Activated effector memory CD4-positive, alpha-beta T cell treated with Interleukin-2 at 50 U/mL for 16 hours (primary cell): ENCODE measurements around the gene ETNPPL.

Experiments
- DNase-seq: peaks from one replicate; pipeline ENCODE4 v3.0.0-alpha.2; 2020

The ETNPPL gene

GRCh38 chr4:108762559-108763225 is at the start of gene ETNPPL:
ETNPPL (minus strand) TSS chr4:108763053; CDS start chr4:108762898, 155 bp downstream.
- DNase-seq = no peak

- DNase-seq = no peak
Observed at GRCh38 chr4:108811486-108811885, 48.6 kb upstream of the ETNPPL start.

GRCh38 chr4:108810087-108810486 is 47.2 kb upstream of the ETNPPL start:
- no peak for DNase-seq

DNA sequence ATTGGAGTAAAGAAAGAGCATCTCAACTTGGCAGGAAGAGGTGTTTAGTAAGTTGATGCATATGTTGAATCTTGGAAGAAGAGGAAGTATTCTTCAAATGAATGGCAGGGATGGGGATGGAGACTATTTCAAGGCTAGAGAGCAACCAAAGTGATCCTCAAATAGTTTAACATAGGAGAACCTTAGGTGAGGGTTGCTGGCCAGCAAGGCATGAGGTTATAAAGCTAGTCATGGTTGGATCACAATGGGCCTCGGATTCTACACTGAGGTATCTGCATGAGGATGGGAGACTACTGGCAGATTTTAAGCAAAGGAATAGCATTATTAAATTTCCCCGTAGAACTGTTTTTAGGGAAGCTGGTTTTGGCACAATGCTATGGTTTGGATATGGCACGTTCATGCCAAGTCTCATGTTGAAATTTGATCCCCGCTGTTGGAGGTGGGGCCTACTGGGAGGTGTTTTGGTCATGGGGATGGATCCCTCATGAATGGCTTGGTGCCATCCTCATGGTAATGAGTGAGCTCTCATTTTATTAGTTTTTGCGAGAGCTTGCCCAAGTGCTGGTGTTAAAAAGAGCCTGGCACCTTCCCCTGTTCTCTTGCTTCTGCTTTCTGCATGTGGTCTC is 41.9 kb upstream of the ETNPPL start:
- DNase-seq = no peak

DNA sequence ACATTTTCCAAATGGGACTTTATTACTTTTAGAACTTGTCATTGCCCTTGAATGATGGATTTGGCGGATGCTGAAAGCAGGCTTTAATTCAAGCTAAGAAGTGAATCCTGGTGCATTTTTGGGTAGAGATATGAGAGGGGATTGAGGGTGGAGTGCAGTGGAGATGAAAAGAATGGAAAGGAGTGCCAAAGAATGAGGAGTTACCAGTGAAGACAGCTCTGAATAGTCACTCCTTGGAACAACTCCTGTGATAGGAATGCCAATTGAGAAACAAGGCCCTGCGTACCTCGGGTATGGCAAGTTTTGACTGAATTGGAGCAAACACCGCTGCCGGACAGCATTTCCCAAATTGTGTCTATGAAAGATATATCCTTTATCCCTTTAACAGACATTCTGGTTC is 36.5 kb upstream of the ETNPPL start:
- DNase-seq = no peak

DNA sequence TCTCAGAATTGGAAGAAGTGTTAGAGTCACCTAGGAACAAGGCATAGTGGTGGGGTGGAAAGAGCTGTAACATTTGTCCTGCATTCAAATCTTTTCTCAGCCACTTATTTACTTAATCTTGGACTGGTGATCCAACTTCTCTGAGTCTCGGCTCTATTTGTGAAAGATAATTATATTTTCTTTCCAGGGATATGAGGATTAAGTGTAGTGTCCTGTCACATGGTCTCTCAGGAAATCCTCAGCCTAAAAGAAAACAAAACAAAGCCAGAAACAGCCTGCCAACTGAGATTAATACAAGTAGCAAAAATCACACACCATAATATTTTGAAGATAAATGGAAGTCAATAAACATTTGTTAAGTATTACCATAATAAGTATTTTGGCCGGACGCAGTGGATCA is 33.3 kb upstream of the ETNPPL start:
- DNase-seq = no peak

- no peak for DNase-seq
Observed at GRCh38 chr4:108795733-108796132, 32.9 kb upstream of the ETNPPL start.

DNA sequence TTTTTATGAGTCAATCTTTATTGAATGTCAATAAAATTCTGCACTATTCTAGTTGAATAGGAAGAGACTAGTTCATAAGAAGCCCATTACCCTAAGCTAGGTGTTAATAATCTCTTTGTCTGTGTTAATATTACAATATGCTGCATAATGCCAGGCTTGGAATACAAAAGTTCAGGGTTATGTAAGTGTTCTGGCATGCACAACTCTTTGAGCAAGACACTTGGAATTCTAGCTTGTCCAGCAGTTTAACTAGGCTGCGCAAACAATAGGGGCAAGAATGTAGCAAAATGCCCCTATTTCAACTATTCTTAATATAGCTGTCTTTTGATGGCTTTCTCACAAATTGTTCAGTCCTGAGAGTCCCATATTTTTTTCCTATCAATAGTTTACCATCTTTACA is 31.3 kb upstream of the ETNPPL start:
- no peak for DNase-seq

GRCh38 chr4:108793415-108793814 is 30.6 kb upstream of the ETNPPL start:
- DNase-seq = no peak

GRCh38 chr4:108788731-108789130 is 25.9 kb upstream of the ETNPPL start:
- DNase-seq = no peak

DNA sequence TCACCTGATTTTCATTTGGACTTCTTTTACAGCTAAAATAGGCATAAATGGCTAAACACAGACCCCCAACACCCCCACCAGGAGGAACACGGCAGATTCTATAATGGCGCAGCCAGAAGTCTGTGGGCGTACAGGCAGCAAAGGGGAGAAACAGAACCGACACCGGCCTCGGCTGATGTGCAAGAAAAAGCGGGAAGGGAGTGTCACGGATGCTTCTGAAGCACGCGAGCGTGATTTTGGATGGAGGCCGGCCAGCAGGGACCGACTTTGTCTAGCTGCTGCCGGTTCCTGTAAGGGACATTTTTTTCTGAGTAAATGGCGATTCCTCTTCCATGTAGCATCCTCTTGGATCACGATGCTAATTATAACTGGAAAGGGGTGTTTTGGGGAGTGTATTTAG is 24.9 kb upstream of the ETNPPL start:
- no peak for DNase-seq

GRCh38 chr4:108787106-108787505 is 24.3 kb upstream of the ETNPPL start:
- no peak for DNase-seq

DNA sequence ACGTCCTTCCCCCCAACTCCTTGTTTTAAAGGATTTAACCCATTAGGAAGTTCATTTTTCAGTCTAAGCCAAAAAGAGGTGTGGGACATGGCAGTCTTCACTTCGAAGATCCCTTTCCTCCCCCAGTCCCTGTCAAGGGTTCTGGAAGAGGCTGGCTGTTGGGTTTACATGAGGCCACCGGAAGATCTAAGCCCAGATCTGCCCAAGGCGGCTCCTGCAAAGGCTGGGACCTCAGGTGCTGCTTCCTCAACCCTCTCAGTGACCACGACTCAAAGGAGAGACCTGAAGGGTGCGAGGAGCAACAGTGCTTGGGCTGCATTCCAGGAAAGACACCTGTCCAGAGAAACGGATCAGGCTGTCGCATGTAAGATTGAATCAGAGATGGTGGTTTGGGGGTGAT is 23.5 kb upstream of the ETNPPL start:
- DNase-seq = no peak

GRCh38 chr4:108783665-108784463 is 21.0 kb upstream of the ETNPPL start:
- DNase-seq = no peak

GRCh38 chr4:108779958-108780357 is 17.1 kb upstream of the ETNPPL start:
- no peak for DNase-seq

GRCh38 chr4:108777388-108777787 is 14.5 kb upstream of the ETNPPL start:
- DNase-seq = no peak

DNA sequence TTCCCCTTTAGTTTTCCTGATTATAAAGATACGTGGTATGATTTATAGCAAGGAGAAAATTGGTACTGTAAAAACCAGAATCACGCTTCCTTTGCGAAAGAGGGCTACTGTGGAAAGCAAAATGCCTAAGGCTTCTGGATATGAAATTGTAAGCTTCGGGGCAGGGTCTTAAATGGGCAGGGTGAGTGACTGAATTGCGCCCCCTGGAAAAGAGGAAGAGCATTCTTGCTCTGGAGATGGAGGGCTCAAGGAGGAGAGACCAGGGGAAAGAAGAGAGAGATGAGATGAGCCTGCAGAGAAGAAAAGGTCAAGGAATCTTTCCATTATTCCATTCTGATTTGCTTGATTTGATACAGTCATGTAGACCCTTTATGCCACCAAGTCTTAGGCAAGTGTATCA is 13.1 kb upstream of the ETNPPL start:
- no peak for DNase-seq

GRCh38 chr4:108774809-108775530 is 12.1 kb upstream of the ETNPPL start:
- no peak for DNase-seq

DNA sequence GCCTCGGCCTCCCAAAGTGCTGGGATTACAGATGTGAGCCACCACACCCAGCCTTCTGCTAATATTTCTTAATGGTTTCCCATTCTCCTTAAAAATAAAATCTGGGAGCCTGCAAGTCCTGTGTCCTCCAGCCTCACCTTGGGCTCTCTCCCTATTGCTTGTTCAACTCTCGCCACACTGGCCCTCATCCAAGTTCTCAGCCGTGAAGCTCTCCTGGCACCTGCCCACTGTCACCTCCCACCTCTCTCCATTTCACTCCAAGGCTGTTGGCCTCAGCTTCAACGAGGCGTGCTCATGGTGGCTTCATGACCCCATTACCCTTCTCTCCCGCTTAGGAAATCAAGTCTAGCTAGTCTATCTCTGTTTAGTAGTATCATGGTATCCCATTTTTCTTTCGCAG is 9.5 kb upstream of the ETNPPL start:
- no peak for DNase-seq

- DNase-seq = no peak
Observed at GRCh38 chr4:108766058-108766457, 3.2 kb upstream of the ETNPPL start.

DNA sequence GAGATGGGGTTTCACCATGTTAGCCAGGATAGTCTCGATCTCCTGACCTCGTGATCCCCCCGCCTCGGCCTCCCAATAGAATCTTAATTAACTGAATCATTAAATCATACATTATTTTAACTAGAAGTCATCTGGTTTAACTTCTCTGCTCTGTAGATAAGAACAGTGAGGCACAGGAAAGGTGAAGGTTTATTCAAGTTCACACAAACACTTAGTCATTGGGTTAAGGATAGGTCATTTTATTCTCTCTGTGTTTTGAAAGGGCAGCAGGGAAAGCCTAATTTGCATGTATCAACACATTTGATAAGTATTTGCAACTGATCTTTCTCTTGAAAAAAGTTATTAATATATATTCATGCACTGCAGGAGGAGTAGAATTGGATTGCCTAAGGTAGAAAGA is 1.1 kb upstream of the ETNPPL start:
- DNase-seq = no peak

DNA sequence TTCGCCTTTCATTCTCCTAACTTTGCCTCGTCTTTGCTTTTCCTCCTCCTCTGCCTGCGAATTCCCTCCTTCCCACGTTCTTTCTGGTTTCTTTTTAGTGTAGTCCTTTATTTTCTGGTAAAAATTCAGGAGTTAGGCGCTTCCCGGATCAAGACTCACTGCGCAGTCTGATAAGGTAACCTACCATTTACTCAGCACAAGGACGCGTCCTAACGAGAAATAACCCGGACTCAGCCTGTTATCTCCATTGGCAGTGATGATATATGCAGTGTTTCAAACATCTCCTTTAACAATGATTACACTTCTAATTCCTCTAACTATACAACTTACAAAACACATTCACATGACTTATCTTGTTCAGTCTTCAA is 357 bp upstream of the ETNPPL start:
- no peak for DNase-seq

- DNase-seq = no peak
Observed at GRCh38 chr4:108758498-108758897, 4.4 kb downstream of the ETNPPL start.

DNA sequence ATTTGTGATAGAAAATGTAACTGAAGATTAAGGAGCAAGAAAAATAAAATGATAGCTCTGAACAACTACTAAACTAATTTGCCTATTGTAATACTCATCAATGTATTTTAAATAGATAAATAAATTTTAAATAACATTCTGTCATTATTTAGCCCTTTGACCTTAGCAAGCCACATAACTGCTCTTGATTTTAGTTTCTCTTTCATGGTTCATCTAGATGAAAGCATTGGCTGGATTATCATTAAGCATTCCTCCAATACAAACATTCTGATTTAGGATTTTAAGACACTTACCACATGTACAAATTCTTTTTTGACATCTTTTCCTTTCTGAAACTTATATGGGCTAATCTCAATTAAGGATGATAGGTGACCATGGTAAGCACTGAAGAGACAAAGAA is 8.5 kb downstream of the ETNPPL start:
- DNase-seq = no peak
